Right lobe of liver (tissue), 6 donors: ENCODE data around the gene ULBP1. TPM values are rescaled to one million over a fixed set of nuclear protein-coding genes. Genes with fewer than 3 reads are reported as not detected.

Experiments
- ATAC-seq, 4 donors: fragments of 200-7000 bp; cut with Tn5 transposase; one replicate each; pipeline ENCODE4 v1.9.1; 2020; ENCODE audit warnings: mild to moderate bottlenecking in 4 of 4, moderate library complexity in 4 of 4
- DNase-seq, 3 donors: peaks; one replicate each; pipeline ENCODE4 v3.0.0-alpha.2; 2020
- H3K27ac ChIP-seq, 3 donors: fragments of 200-600 bp; one replicate each; pipeline ENCODE4 v1.8.0; 2022
- H3K27me3 ChIP-seq, 2 donors: fragments of 200-600 bp; one replicate each; pipeline ENCODE4 v1.8.0; 2022
- H3K36me3 ChIP-seq, 4 donors: fragments of 200-600 bp; sonication (generic) in 1 of 4; one replicate each; pipeline versions ENCODE4 v1.5.1 to v1.8.0; 2017 to 2022; ENCODE audit warnings: control low read depth in 1 of 4
- H3K4me1 ChIP-seq, 4 donors: fragments of 200-600 bp; sonication (generic) in 1 of 4; one replicate each; pipeline versions ENCODE4 v1.5.1 to v1.8.0; 2017 to 2022; ENCODE audit warnings: control low read depth in 1 of 4
- H3K4me3 ChIP-seq, 3 donors: fragments of 200-600 bp; one replicate each; pipeline ENCODE4 v1.8.0; 2022
- H3K9me3 ChIP-seq, 4 donors: fragments of 200-600 bp; sonication (generic) in 1 of 4; one replicate each; pipeline versions ENCODE4 v1.5.1 to v1.8.0; 2017 to 2022; ENCODE audit warnings: control low read depth in 1 of 4
- POLR2A ChIP-seq: fragments of 450-650 bp; IDR thresholded peaks from one replicate; pipeline ENCODE4 v1.6.1; 2017; ENCODE audit warnings: antibody characterized with exemption, mild to moderate bottlenecking
- WGBS: methylation state at CpG from one replicate; pipeline ENCODE4 v1.1.6; 2018; ENCODE audit warnings: low coverage, low lambda C conversion rate; ENCODE audit not compliant: insufficient coverage; ENCODE audit errors: missing lambda C conversion rate; 5-methylcytosine and 5-hydroxymethylcytosine counted together
- intact Hi-C, 2 donors: fragments of 100-400 bp; cut with DNase I; formaldehyde crosslinking; loops; one replicate each; pipeline versions ENCODE4 v1.11.2 to v1.14.1; 2022
- total RNA-seq, 6 experiments: library from RNA; depleted of rRNA in 2 of 6; stranded (reverse); fragments of >200 nt in 2 of 6; fragmentation: NEBNext Ultra II Directional in 3 of 6; extraction: Animal tissue kit (Norgen Biotek cat#: 25700) in 3 of 6; gene quantifications; one replicate each; pipeline versions ENCODE4 v1.1.0 to v1.2.4, GENCODE V29; 2016 to 2023
- TF ChIP-seq, protein P1 (sequence below), 4 donors: fragments of 200-600 bp in 3 of 4; fragments of 450-650 bp in 1 of 4; IDR thresholded peaks; one replicate each; pipeline versions ENCODE4 v1.5.1 to v1.8.0; 2016 to 2022; ENCODE audit warnings: antibody characterized with exemption in 4 of 4, mild to moderate bottlenecking in 2 of 4
- donor health status: DM: no; HTN: yes; CAD: no.
- donor health status: DM: no; HTN: no; CAD: no.
- donor health status: DM: no; HTN: no; CAD: no.
- donor health status: DM: no; HTN: yes; CAD: no.
- donor health status: DM: no; HTN: yes; CAD: no.

ULBP1 gene
- total RNA-seq, 6 experiments from 2014 or later, result 0.07 to 0.43 (median 0.12) TPM; not detected in 1

DNA sequence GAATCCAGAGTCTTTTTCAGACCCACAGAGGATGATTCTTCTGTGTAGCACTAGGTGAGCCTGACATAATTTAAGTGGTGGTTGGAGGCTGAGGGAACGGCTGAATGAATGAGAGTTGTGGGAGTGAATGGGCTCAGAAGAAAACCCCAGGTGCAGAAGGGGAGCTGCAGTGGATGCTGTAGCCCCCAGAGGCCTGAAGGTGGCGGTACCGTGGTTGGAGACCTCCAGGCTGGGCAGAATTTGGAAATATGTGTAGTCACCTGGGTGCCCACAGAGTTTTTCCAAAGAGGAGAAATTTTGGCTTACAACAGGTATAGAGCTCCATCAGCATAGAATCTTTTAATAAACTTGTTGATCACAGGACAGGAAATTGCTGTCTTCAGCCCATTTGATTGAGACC, 34.3 kb upstream of the ULBP1 start:
- H3K27ac ChIP-seq, result no peak overlapping the region
- 20% methylated on average over 3 of the region's 3 CpGs for WGBS
- H3K9me3 ChIP-seq, result no peaks in the 10 kb centered on the region
- H3K4me1 ChIP-seq, result no peaks in the 10 kb centered on the region
- peaks cover 2 to 4% of the 10 kb centered on the region in 2 donors for H3K27me3 ChIP-seq
- no peak for ATAC-seq
- no peaks in the 10 kb centered on the region for H3K36me3 ChIP-seq
- DNase-seq, result no peak
- H3K4me3 ChIP-seq, result no peak overlapping the region
- no peak for TF ChIP-seq POLR2A
- TF ChIP-seq, protein P1, sequence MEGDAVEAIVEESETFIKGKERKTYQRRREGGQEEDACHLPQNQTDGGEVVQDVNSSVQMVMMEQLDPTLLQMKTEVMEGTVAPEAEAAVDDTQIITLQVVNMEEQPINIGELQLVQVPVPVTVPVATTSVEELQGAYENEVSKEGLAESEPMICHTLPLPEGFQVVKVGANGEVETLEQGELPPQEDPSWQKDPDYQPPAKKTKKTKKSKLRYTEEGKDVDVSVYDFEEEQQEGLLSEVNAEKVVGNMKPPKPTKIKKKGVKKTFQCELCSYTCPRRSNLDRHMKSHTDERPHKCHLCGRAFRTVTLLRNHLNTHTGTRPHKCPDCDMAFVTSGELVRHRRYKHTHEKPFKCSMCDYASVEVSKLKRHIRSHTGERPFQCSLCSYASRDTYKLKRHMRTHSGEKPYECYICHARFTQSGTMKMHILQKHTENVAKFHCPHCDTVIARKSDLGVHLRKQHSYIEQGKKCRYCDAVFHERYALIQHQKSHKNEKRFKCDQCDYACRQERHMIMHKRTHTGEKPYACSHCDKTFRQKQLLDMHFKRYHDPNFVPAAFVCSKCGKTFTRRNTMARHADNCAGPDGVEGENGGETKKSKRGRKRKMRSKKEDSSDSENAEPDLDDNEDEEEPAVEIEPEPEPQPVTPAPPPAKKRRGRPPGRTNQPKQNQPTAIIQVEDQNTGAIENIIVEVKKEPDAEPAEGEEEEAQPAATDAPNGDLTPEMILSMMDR (IDR thresholded peaks at IDR 0.05), result peak in 2 of 4 donors; percentile 7 to 8
- intact Hi-C loops, result loop anchor here in 1 of 2 donors (5.0 kb wide), 1 partner anchor 87 kb away; no protein-coding TSS in a partner anchor

DNA sequence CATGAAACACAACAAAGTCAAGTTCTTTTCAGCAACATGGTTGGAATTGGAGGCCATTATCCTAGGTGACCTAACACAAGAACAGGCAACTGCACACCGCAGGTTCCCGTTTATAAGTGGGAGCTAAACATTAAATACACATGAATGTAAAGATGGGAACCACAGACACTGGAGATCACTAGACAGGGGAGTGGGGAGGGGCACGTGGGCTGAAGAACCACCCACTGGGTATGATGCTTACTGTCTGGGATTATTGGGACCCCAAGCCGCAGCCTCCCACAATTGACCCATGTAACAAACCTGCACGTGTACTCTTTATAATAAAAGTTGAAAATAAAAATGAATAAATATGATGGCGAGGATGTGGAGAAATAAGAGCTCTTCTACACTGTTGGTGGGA, 32.2 kb upstream of the ULBP1 start:
- no peak overlapping the region for H3K4me3 ChIP-seq
- H3K9me3 ChIP-seq, result no peaks in the 10 kb centered on the region
- ATAC-seq (no peak), DNase-seq (no peak)
- no peaks in the 10 kb centered on the region for H3K4me1 ChIP-seq
- intact Hi-C loops, result loop anchor here (5.0 kb wide), 1 partner anchor 86 kb away; no protein-coding TSS in a partner anchor
- WGBS, result 62% methylated on average over 6 of the region's 6 CpGs
- no peak overlapping the region for H3K27ac ChIP-seq
- no peaks in the 10 kb centered on the region for H3K36me3 ChIP-seq
- TF ChIP-seq POLR2A, result no peak
- TF ChIP-seq, protein P1 (IDR thresholded peaks at IDR 0.05), result no peak
- H3K27me3 ChIP-seq, result peaks cover 2 to 9% of the 10 kb centered on the region in 2 donors

DNA sequence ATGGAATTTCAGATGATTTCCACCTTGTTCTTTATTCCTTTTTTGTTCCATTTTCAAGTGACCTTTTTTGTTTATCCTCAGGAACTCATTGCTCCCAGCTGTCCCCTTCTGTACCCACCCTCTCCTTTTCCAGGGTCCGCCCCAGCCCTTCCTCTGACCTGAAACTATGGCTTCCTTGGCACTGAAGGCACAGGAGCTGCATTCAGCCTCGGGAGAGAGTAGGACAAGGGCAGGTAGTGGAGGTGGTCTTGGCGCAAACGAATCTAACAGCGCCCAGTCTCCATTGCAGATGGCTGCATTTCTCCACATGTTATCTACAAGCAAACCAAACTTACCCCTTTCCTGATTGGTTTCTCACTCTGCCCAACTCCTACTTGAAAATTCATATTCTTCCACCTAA, 30.7 kb upstream of the ULBP1 start:
- TF ChIP-seq, protein P1 (IDR thresholded peaks at IDR 0.05), result no peak
- TF ChIP-seq POLR2A, result no peak
- DNase-seq (no peak), ATAC-seq (no peak)
- intact Hi-C loops, result loop anchor here (5.0 kb wide), 1 partner anchor 84 kb away; no protein-coding TSS in a partner anchor
- Histone ChIP-seq H3K4me3 (no peak overlapping the region), H3K36me3 (no peaks in the 10 kb centered on the region), H3K27ac (no peak overlapping the region), H3K9me3 (no peaks in the 10 kb centered on the region), H3K27me3 (peaks cover 2 to 22% of the 10 kb centered on the region in 2 donors), H3K4me1 (no peaks in the 10 kb centered on the region)
- WGBS, result 55% methylated on average over 5 of the region's 5 CpGs

DNA sequence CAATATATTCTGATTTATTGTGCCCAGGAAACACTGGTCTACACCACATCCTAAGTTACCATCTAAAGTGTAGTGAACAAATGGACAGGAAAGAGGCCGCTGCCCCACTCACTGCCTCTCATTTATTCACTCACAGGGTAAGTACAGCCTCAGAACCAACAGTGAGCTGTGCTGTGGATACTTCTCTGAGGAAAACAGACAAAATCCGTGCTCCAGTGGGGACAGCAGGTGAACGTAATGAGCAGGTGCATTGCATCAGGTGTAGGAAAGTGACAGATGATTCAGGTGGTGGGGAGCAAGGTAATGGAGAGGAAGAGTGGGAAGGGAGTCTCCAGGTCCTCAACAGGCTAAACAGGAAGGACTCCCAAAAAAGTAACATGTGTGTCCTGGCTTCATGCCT, 30.3 kb upstream of the ULBP1 start:
- no peak overlapping the region for H3K27ac ChIP-seq
- peaks cover 0 to 4% (median 1%) of the 10 kb centered on the region in 4 donors for H3K4me1 ChIP-seq
- intact Hi-C loops, result loop anchor here (5.0 kb wide), 1 partner anchor 84 kb away; no protein-coding TSS in a partner anchor
- DNase-seq, result no peak
- H3K4me3 ChIP-seq, result no peak overlapping the region
- peaks cover 2 to 22% of the 10 kb centered on the region in 2 donors for H3K27me3 ChIP-seq
- 24% methylated on average over 3 of the region's 3 CpGs for WGBS
- no peak for ATAC-seq
- H3K9me3 ChIP-seq, result no peaks in the 10 kb centered on the region
- no peaks in the 10 kb centered on the region for H3K36me3 ChIP-seq
- TF ChIP-seq POLR2A, result no peak
- TF ChIP-seq, protein P1 (IDR thresholded peaks at IDR 0.05), result no peak
